ENCODE measurements around the gene ZFYVE26. TPM values are rescaled to one million over a fixed set of nuclear protein-coding genes. Genes with fewer than 3 reads are reported as not detected.

The ZFYVE26 gene
- total and polyA plus RNA-seq, 12 donors = 6.6 to 33.6 (median 22.1) TPM

DNA sequence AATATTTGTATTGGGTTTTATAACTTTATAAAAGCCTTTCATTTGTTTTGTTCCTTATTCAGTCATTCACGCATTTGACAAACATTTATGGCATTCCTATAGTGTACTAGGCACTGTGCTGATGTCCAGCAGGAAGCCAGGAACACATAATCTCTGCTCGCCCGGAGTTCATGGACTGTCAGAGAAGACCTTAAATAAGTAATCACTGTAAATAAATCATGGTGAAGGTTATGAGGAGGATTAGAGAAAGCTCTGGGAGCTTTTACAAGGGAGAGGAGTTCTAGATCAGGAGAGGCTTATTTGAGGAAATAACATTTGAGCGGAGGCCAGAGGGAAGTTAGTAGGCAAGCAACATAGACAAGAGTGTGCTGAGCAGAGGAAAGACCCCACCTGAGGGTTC is 119.4 kb downstream of the ZFYVE26 start:
- H3K27me3 ChIP-seq = no peaks in the 10 kb centered on the region
- intact Hi-C loops (cut with DNase I) = loop anchor here in 1 of 2 donors (10.0 kb wide), 1 partner anchor 82 kb away; the partner anchor contains the start of gene ARG2
- DNase-seq = no peak
- H3K4me1 ChIP-seq (replicated peaks in 1 of 2) = peaks cover 5 to 18% of the 10 kb centered on the region in 2 donors
- no peak overlapping the region for H3K27ac ChIP-seq
- 47 to 74% (median 66%) methylated on average over 4 of the region's 4 CpGs for WGBS, 4 donors
- TF ChIP-seq, protein P1, sequence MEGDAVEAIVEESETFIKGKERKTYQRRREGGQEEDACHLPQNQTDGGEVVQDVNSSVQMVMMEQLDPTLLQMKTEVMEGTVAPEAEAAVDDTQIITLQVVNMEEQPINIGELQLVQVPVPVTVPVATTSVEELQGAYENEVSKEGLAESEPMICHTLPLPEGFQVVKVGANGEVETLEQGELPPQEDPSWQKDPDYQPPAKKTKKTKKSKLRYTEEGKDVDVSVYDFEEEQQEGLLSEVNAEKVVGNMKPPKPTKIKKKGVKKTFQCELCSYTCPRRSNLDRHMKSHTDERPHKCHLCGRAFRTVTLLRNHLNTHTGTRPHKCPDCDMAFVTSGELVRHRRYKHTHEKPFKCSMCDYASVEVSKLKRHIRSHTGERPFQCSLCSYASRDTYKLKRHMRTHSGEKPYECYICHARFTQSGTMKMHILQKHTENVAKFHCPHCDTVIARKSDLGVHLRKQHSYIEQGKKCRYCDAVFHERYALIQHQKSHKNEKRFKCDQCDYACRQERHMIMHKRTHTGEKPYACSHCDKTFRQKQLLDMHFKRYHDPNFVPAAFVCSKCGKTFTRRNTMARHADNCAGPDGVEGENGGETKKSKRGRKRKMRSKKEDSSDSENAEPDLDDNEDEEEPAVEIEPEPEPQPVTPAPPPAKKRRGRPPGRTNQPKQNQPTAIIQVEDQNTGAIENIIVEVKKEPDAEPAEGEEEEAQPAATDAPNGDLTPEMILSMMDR (IDR thresholded peaks at IDR 0.05) = no peak
- TF ChIP-seq POLR2A (IDR thresholded peaks at IDR 0.05) = no peak
- no peak overlapping the region for H3K4me3 ChIP-seq
- peaks cover 0 to 4% of the 10 kb centered on the region in 2 donors for H3K36me3 ChIP-seq (replicated peaks in 1 of 2)
- no peaks in the 10 kb centered on the region for H3K9me3 ChIP-seq (replicated peaks in 1 of 3)

Small RNAs within 50 kb of the gene (small RNA-seq; reads per million reads assigned to genes)
- gene AL049779.3 = 0 reads per million in 2 donors
- 0 reads per million in 2 donors for gene RN7SL369P

Other genes starting within 250 kb of the ZFYVE26 start
- gene PIGH, start 216.3 kb downstream of the ZFYVE26 start, total RNA-seq = 10 to 100 TPM; 43.0 to 79.1 (median 54.2) TPM
- 10 to 100 TPM; 41.5 to 66.7 (median 41.9) TPM for gene PIGH, start 216.3 kb downstream of the ZFYVE26 start, polyA plus RNA-seq
- gene ARG2, start 196.7 kb downstream of the ZFYVE26 start, total RNA-seq = 10 to 100 TPM in 2 of 9 donors, 1 to 10 TPM in 7; 2.5 to 45.4 (median 4.5) TPM
- 10 to 100 TPM in 1 of 3 donors, 1 to 10 TPM in 2; 3.2 to 11.7 (median 4.5) TPM for gene ARG2, start 196.7 kb downstream of the ZFYVE26 start, polyA plus RNA-seq
- gene VTI1B, start 142.0 kb downstream of the ZFYVE26 start, total RNA-seq = 100 to 1,000 TPM in 3 of 9 donors, 10 to 100 TPM in 6; 52.2 to 108 (median 86.8) TPM
- 10 to 100 TPM; 54.6 to 79.3 (median 68.0) TPM for gene VTI1B, start 142.0 kb downstream of the ZFYVE26 start, polyA plus RNA-seq
- gene RDH11, start 120.8 kb downstream of the ZFYVE26 start, total RNA-seq = 100 to 1,000 TPM in 3 of 9 donors, 10 to 100 TPM in 6; 73.1 to 309 (median 81.9) TPM
- gene RDH11, start 120.8 kb downstream of the ZFYVE26 start, polyA plus RNA-seq = 100 to 1,000 TPM in 1 of 3 donors, 10 to 100 TPM in 2; 49.1 to 282 (median 58.9) TPM
- gene RDH12, start 114.7 kb downstream of the ZFYVE26 start, total RNA-seq = 100 to 1,000 TPM in 1 of 9 donors, 10 to 100 TPM in 2, 1 to 10 TPM in 6; 1.1 to 192 (median 2.3) TPM
- gene RDH12, start 114.7 kb downstream of the ZFYVE26 start, polyA plus RNA-seq = 10 to 100 TPM in 1 of 3 donors, 1 to 10 TPM in 2; 1.0 to 24.8 (median 3.5) TPM
- gene RAD51B, start 3.2 kb upstream of the ZFYVE26 start, total RNA-seq = 10 to 100 TPM in 7 of 9 donors, 1 to 10 TPM in 2; 3.3 to 24.6 (median 13.8) TPM
- gene RAD51B, start 3.2 kb upstream of the ZFYVE26 start, polyA plus RNA-seq = 1 to 10 TPM; 2.3 to 5.3 (median 3.1) TPM